ENCODE results near the gene CRYGS.
A peak's percentile ranks its signal among the peaks of the same experiment; 100 is the strongest.
"Not testable (repeated sequence)": the region's sequence is repeated elsewhere in the genome, so short reads cannot be mapped to it uniquely, and the experiment has no call there.

CRYGS gene

DNA sequence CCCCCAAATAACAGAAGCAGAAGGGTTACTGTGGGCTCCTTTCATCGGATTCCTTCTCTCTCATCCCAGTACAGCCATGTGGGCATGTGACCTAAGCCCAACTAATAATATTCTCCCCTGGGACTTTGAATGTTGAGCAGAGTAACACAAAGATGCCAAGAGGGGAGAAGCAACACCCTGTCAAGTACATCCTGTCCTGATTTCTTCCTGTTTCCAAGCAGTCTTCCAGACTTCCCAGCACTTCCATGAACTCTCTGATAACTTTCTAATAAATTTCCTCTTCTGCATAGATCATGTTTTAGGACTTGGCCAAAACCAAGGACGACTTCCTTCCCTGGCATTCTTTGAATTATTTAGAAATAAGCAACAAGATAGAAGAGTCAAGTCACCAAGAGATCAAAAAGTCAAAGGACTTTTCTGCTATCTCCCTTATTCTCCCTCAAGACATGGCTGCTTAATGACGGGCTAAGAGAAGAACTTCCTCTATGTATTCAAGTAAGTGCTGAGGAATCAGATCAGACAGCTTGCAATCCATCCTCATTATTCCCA is 37.9 kb downstream of the CRYGS start:
- DNase-seq (ENCODE audit: low read depth), result no peak
- H3K4me3 ChIP-seq (replicated peaks; ENCODE audit: low read depth, low read length), result no peak overlapping the region
- TF ChIP-seq, protein P1, sequence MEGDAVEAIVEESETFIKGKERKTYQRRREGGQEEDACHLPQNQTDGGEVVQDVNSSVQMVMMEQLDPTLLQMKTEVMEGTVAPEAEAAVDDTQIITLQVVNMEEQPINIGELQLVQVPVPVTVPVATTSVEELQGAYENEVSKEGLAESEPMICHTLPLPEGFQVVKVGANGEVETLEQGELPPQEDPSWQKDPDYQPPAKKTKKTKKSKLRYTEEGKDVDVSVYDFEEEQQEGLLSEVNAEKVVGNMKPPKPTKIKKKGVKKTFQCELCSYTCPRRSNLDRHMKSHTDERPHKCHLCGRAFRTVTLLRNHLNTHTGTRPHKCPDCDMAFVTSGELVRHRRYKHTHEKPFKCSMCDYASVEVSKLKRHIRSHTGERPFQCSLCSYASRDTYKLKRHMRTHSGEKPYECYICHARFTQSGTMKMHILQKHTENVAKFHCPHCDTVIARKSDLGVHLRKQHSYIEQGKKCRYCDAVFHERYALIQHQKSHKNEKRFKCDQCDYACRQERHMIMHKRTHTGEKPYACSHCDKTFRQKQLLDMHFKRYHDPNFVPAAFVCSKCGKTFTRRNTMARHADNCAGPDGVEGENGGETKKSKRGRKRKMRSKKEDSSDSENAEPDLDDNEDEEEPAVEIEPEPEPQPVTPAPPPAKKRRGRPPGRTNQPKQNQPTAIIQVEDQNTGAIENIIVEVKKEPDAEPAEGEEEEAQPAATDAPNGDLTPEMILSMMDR (IDR thresholded peaks at IDR 0.05; ENCODE audit: low read length, missing control alignments), result no peak

DNA sequence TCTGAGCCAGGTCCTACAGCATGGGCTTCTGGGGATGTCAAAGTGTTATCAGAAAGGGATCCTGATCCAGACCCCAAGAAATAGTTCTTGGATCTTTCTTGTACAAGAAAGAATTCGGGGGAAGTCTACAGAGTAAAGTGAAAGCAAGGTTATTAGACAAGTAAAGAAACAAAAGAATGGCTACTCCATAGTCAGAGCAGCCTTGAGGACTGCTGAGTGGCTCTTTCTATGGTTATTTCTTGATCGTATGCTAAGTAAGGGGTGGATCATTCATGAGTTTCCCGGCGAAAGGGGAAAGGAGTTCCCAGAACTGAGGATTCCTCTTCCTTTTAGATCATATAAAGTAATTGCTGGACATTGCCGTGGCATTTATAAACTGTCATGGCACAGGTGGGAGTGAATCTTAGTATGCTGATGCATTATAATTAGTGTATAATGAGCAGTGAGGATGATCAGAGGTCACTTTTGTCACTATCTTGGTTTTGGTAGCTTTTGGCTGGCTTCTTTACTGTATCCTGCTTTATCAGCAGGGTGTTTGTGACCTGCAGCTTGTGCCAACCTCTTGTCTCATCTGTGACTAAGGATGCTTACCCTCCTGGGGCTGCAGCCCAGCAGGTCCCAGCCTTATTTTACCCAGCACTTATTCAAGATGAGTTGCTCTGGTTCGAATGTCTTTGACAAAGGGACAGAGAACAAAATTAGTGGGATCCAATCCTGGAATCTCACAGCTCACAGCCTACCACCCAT is 41.0 kb downstream of the CRYGS start:
- no peak for DNase-seq (ENCODE audit: low read depth)
- H3K4me3 ChIP-seq (replicated peaks; ENCODE audit: low read depth, low read length), result peak overlapping the region; percentile 30
- TF ChIP-seq, protein P1 (IDR thresholded peaks at IDR 0.05; ENCODE audit: low read length, missing control alignments), result no peak

DNA sequence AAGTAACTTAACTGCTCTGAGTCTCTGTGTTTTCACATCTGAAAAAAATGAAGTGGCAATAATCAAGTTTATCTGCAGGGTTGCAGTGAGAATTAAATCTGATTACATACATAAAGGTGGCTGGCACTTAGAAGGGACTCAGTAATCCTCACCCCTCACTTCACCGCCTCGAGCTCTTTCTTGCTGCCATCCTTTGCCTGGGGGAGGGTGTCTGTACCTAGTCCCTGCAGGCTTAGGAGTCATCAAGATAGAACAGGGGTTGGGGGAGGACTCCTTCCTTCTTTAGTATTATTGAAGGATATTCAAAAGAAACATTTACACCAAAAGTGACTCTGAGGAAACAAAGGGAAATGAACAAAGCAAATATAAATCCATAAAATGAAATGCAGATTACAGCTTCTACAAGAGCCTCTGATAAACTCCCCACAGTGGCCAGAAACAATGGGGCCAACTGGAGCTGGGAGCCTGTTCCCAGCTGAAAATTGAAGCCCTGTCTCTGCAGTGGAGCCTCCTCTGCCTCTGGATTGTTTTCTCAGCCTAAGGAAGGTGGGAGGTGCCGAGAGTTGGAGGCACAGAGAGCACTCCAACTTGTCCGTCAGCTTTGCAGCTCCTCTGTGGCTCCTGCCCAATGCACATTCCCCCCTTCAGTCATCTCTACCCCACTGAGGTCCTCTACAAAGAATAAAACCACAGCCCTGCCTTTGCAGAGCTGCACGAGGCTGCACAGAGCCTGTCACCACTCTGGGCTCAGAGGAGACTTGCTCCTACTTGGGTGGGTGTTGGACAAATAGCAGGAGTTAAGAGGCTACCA is 41.8 kb downstream of the CRYGS start:
- TF ChIP-seq, protein P1 (IDR thresholded peaks at IDR 0.05; ENCODE audit: low read length, missing control alignments), result no peak
- peak overlapping the region; percentile 30 for H3K4me3 ChIP-seq (replicated peaks; ENCODE audit: low read depth, low read length)
- peak; percentile 27 for DNase-seq (ENCODE audit: low read depth)

DNA sequence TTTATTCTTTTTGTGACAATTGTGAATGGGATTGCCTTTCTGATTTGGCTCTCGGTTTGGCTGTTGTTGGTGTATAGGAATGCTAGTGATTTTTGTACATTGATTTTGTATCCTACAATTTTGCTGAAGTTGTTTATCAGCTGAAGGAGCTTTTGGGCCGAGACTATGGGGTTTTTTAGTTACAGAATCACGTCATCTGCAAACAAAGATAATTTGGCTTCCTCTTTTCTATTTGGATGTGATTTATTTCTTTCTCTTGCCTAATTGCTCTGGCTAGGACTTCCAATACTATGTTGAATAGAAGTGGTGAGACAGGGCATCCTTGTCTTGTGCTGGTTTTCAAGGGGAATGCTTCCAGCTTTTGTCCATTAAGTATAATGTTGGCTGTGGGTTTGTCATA is 44.2 kb downstream of the CRYGS start:
- not testable (repeated sequence) for DNase-seq (ENCODE audit: low read depth); H3K4me3 ChIP-seq (replicated peaks; ENCODE audit: low read depth, low read length)

DNA sequence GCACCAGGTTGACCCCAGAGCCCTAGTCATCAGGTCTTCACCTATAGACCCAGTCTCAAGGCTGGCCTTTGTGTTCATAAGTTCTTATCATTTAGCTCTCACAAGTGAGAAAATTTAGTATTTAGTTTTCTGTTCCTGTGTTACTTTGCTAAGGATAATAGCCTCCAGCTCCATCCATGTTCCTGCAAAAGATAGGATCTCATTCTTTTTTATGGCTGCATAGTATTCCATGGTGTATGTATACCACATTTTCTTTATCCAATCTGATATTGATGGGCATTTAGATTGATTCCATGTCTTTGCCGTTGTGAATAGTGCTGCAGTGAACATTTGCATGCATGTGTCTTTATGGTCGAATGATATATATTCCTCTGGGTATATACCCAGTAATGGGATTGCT is 46.2 kb downstream of the CRYGS start:
- DNase-seq (ENCODE audit: low read depth); H3K4me3 ChIP-seq (replicated peaks; ENCODE audit: low read depth, low read length): not testable (repeated sequence)

DNA sequence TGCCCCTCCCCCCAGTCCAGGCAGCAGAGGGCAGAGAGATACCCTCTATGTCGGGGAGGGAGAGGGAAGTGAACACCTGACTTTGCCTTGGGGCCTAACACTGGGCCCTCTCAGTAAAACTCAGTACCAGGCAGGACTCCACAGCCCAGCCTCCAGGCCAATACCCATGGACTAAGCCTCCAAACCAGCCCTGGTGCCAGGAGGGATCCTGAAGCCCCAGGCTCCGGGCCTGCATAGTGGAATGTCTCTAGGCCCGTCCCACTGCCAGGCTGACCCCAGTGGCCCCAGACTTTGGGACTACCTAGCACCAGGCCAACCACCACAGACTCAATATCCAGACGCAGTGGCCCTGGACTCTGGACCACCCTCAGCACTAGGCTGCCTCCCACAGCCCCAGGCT is 46.6 kb downstream of the CRYGS start:
- H3K4me3 ChIP-seq (replicated peaks; ENCODE audit: low read depth, low read length), result no peak overlapping the region
- no peak for DNase-seq (ENCODE audit: low read depth)
- TF ChIP-seq, protein P1 (IDR thresholded peaks at IDR 0.05; ENCODE audit: low read length, missing control alignments), result no peak

DNA sequence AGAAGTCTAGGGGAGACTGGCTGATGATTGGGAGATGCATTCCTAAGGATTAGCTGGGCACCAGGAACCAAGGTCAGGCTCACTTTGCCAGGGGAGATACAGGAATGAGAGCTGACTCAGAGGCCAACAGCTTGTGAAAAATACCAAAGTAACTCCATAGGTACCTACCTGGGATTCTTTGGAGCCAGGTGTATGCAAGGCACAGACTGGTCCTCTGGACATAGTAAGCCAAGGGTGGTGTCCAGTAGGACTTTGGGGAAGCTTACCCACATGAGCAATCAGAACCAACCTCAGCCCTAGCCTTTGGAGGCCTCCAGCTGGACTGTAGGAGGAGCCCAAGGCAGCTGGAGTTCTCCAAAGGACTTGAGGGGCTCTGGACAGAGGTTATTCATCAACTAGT is 47.5 kb downstream of the CRYGS start:
- TF ChIP-seq, protein P1 (IDR thresholded peaks at IDR 0.05; ENCODE audit: low read length, missing control alignments), result no peak
- no peak overlapping the region for H3K4me3 ChIP-seq (replicated peaks; ENCODE audit: low read depth, low read length)
- no peak for DNase-seq (ENCODE audit: low read depth)
